ENCODE results near the gene MYO3B.

MYO3B gene

DNA sequence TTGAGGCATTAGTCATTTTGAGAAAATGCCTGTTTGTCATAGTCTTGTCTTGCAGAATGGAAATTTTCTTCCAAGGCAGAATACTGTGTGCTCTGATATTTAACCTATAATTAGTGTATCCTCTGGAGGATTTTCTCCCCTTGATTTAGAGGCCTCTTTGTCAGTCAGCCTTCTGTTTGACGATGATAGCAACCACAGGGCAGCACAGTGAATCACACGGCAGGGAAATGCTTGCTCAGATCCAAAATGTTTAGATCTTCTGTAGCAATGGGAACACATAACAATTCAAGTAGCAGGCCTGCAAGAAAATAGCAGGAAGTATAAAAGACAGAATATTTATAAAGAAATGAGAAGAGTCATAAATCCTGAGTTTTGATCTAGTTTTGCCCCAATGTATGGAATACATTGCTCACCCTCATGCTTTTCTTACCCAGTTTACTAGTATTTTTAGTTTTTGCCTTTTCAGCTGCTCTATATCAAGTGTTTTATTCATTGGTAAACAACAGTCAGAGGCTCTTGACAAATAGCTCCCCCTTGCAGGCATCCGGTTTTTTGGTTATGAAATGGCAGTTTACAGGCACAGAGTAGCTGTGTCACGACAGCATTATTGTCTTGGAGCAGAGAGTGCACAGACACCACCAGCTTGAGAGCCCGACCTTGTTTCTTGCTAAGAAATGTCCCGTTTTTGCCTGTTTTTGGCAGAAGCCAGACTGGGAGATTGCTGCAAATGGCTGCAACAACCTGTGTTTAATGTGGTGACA lies 185.1 kb downstream of the MYO3B start:
- TF ChIP-seq, protein P1, sequence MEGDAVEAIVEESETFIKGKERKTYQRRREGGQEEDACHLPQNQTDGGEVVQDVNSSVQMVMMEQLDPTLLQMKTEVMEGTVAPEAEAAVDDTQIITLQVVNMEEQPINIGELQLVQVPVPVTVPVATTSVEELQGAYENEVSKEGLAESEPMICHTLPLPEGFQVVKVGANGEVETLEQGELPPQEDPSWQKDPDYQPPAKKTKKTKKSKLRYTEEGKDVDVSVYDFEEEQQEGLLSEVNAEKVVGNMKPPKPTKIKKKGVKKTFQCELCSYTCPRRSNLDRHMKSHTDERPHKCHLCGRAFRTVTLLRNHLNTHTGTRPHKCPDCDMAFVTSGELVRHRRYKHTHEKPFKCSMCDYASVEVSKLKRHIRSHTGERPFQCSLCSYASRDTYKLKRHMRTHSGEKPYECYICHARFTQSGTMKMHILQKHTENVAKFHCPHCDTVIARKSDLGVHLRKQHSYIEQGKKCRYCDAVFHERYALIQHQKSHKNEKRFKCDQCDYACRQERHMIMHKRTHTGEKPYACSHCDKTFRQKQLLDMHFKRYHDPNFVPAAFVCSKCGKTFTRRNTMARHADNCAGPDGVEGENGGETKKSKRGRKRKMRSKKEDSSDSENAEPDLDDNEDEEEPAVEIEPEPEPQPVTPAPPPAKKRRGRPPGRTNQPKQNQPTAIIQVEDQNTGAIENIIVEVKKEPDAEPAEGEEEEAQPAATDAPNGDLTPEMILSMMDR (IDR thresholded peaks at IDR 0.05; ENCODE audit: control extremely low read depth, extremely low read depth, low read depth, missing control alignments), result no peak
- DNase-seq (ENCODE audit: extremely low spot score), result no peak
- POLR2A ChIA-PET, result interaction anchor here (0.6 kb wide), 1 partner anchor 1261 kb away, joined by 3 read pairs; no protein-coding TSS in a partner anchor
- CTCF ChIA-PET, result interaction anchor here (0.7 to 2.9 kb wide), 4 partner anchors 18 to 456 kb away, joined by 3 to 18 read pairs (median 7); no protein-coding TSS in a partner anchor

DNA sequence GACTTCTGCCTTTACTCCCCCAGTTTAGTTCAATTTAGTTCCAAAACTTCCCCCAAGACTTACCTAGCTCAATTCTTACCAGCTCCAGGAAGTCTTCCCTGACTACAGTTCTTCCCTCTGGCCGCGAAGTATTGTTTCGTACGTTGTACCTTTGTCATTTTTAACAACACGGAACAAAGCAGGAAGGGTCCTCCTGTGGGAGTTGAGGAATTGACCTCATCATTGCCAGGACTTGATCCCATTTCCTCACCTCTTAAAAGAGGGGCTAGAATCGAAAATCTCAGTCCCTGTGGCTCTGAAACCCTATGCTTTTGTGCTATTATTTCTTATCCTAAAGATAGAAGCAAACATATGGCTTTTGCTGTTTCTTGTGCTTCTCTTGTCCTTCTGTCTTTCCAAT lies 187.1 kb downstream of the MYO3B start:
- DNase-seq (ENCODE audit: extremely low spot score), result no peak
- ChIA-PET POLR2A (no interaction called here), CTCF (interaction anchor here (1.1 to 1.6 kb wide), 3 partner anchors 11 to 448 kb away, joined by 4 to 7 read pairs (median 4); no protein-coding TSS in a partner anchor)
- TF ChIP-seq, protein P1 (IDR thresholded peaks at IDR 0.05; ENCODE audit: control extremely low read depth, extremely low read depth, low read depth, missing control alignments), result no peak

DNA sequence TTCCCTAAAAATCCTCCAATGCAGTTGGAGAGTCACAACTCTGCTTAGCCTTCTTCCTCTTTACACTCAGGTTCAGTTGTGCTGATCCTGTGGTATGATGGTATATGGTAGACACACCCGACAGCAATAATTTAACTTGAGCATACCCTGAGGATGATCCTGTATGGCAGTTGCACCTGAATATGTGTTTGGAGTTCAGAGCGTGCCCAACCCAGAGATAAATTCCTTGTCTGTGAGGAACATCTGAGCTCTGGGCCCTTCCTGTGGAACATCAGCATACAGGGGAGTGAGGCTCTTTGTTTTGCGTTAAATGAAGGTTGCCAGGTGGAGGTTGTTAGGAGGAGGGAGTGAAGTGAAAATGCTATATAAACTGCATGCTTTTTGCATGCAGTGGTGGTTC lies 187.7 kb downstream of the MYO3B start:
- ChIA-PET POLR2A (no interaction called here), CTCF (interaction anchor here (0.7 to 1.6 kb wide), 2 partner anchors 20 to 447 kb away, joined by 3 to 7 read pairs; no protein-coding TSS in a partner anchor)
- TF ChIP-seq, protein P1 (IDR thresholded peaks at IDR 0.05; ENCODE audit: control extremely low read depth, extremely low read depth, low read depth, missing control alignments), result no peak

DNA sequence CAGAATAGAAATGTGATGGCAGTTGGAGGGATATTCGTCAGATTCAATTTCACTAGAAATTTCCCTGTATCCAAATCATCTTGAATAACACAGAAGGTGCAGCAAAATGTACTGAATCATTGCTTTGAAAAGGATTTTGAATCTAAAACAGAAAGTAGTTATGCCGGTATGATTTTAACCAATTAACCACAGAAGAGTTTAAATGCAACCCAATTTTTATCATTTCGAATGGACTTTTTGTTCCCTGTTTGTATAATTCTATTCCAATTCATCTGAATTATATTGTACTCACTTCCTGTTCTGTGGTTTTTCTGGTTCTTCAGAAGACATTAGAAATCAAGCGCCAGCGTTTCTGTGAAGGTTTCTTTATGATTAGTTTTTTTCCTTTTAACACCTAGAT lies 190.4 kb downstream of the MYO3B start:
- ChIA-PET CTCF (interaction anchor here (1.1 to 2.9 kb wide), 2 partner anchors 7 to 444 kb away, joined by 3 to 11 read pairs; no protein-coding TSS in a partner anchor), POLR2A (no interaction called here)
- TF ChIP-seq, protein P1 (IDR thresholded peaks at IDR 0.05; ENCODE audit: control extremely low read depth, extremely low read depth, low read depth, missing control alignments), result no peak
- DNase-seq (ENCODE audit: extremely low spot score), result no peak

More for the DNA sequence above, 187.7 kb downstream of the MYO3B start:
- no peak for DNase-seq (ENCODE audit: extremely low spot score)

DNA sequence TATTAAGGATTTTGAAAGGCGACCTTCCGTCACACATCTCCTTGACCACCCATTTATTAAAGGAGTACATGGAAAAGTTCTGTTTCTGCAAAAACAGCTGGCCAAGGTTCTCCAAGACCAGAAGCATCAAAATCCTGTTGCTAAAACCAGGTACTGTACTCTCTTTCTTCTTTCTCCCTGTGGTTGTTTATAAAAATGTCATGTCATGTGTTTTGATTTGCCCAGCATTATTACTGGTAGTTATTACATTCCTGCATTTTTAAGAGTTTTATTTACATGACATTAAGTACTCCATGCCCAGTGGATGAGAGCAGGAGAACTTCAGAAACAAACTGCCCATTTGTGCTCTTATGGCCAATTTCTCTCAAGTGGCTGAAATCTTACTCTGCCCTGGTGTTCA lies 191.3 kb downstream of the MYO3B start:
- POLR2A ChIA-PET, result no interaction called here
- TF ChIP-seq, protein P1 (IDR thresholded peaks at IDR 0.05; ENCODE audit: control extremely low read depth, extremely low read depth, low read depth, missing control alignments), result no peak
- CTCF ChIA-PET, result interaction anchor here (0.7 to 2.9 kb wide), 5 partner anchors 8 to 446 kb away, joined by 3 to 11 read pairs (median 4); no protein-coding TSS in a partner anchor
- DNase-seq (ENCODE audit: extremely low spot score), result no peak

DNA sequence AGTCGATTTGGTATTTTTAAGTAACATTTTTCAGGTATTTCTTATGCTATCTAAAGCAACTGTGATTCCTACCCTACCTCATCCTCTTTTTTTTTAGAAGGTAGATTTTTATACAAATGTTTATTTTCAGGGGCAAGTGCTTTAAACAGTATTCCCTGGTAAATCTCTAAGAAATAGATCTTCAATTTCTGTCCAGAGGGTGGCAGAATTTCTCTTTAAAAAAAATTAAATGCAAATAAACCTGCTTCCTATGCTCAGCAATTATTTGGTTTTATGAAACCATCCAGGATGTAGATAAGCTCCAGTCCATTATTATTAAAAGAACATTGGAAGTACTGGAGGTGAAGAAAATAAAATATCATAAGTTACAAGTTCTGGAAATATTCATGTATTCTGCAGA lies 191.9 kb downstream of the MYO3B start:
- TF ChIP-seq, protein P1 (IDR thresholded peaks at IDR 0.05; ENCODE audit: control extremely low read depth, extremely low read depth, low read depth, missing control alignments), result no peak
- DNase-seq (ENCODE audit: extremely low spot score), result no peak
- ChIA-PET CTCF (interaction anchor here (0.8 to 2.9 kb wide), 6 partner anchors 9 to 447 kb away, joined by 3 to 11 read pairs (median 4); partner anchors contain the start of gene GAD1), POLR2A (no interaction called here)
